Retina (tissue), 1 donor: Measurements from ENCODE around the gene PLEKHG5.
"Not testable (repeated sequence)": the region's sequence is repeated elsewhere in the genome, so short reads cannot be mapped to it uniquely, and the experiment has no call there.

Experiments used
- DNase-seq: peaks from one replicate; pipeline ENCODE4 v3.0.0-alpha.2; 2016

Gene PLEKHG5

DNA sequence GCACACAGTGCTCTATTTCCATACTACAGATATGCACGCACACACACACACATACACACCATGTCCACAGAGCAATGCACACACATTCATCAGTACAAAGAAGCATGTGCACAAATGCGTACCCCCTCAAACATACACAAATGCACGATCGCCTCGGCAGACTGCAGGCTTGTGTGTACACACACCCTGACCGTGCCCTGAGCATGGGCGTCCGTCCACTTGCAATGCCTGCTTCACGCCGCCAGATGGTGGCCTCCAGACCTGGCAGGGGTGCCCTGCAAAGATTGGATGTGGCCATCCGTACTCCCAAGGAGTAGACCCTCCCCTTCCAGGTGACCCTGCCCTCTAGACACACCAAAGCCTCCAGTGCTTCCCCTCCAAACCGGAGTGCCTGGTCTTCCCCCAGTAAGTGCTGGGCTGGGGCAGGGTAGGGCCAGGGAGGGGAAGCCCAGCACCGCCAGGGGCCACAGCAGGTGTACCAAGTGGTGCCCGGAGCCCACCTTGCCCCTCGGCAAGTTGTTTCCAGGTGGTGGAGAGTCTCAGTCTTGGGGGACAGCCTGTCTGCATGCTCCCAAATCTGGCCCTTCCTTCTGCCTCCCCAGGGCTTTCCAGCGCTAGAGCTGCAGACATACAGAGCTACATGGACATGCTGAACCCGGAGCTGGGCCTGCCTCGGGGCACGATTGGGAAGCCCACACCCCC is 46.3 kb downstream of the PLEKHG5 start:
- DNase-seq: peak; percentile 53

DNA sequence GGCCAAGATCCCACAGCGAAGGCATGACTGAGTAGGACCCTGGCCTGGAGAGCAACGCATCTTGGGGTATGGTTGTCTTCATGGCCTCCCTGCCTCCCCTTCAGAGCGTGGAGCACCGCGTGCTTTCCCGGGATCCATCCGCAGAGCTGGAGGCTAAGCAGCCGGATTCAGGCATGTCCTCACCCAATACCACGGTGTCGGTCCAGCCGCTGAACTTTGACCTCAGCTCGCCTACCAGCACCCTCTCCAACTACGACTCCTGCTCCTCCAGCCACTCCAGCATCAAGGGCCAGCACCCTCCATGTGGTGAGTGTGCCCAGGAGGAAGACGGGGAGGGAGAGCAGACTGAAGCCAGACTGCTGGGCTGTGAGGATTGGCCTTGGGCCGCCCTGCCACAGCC is 47.1 kb downstream of the PLEKHG5 start:
- DNase-seq: no peak

DNA sequence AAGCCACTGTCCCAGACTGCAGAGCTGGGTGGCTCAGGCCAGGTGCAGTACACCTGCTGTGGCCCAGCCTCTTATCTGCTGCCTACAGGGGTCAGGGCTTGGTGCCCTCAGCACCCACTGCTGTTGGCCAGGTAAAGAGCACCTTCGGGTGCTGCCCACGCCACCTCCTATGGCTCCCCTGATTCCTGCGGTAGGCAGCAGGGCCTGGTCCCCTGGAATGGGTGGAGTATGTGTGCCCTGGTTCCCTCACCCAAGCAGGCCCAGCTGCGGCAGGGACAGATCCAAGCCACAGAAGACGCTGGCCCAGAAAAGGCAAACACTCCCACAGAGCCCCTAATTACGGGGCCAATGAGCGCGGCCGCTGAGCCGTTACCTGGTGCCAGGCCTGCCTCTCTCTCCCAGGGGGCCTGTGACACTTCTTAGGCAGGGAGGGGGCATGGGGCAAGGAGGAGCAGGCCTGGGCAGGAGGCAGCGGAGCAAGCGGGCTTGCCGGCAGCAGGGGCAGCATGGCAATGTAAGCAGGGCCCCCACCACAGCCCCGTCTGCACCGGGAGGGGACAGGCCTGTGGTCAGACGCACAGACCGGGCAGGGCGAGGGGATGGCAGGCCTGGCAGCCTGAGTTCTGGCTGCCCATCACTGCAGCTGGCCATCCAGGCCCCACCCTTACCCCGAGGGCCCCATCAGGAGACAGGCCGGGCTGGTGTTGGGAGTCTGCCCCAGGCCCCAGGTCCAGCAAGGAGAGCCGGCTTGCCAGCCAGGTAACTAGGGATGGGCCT is 47.9 kb downstream of the PLEKHG5 start:
- no peak for DNase-seq

DNA sequence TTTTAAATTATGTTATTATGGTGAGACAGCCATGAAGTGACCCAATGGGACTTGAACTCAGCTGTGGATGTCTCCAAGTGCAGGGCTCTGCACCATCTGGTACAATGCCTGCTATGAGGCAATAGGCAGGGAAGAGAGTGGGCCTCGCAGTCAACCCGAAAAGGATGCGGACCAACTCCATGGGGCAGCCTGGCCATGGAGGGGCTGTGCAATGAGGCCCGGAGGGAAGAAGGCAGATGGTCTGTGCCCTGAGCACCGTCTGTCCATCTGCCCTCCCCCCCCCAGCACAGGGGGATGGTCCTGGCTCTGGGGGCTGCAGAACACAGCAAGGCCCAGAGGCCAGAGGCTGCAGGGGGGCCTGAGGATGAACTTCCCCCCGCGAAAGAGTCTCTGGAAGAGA is 49.9 kb downstream of the PLEKHG5 start:
- no peak for DNase-seq

DNA sequence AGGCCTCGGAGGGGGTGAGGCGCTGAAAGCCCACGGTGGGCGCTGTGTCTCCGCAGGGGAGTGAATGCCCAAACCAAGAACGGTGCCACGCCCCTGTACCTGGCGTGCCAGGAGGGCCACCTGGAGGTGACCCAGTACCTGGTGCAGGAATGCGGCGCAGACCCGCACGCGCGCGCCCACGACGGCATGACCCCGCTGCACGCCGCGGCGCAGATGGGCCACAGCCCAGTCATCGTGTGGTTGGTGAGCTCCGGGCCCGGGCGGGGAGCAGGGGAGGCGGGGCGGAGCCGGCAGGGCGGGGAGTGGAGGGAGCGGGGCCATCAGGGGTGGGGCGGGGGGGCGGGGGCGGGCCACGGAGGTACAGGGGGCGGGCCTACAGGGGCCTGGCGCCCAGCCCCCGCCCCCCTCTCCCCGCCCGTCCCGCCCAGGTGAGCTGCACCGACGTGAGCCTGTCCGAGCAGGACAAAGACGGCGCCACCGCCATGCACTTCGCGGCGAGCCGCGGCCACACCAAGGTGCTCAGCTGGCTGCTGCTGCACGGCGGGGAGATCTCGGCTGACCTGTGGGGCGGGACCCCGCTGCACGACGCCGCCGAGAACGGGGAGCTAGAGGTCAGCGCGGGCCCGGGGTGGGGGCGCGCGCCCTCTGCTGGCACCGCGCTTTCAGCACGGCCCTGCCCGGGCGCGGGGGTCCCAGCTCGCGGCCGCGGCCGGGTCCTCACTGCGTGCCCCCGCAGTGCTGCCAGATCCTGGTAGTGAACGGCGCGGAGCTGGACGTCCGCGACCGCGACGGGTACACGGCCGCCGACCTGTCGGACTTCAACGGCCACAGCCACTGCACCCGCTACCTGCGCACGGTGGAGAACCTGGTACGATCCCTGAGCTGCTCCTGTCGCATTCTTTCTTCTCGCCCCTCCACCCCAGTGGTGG is 51.0 kb downstream of the PLEKHG5 start:
- DNase-seq: peak; percentile 66

DNA sequence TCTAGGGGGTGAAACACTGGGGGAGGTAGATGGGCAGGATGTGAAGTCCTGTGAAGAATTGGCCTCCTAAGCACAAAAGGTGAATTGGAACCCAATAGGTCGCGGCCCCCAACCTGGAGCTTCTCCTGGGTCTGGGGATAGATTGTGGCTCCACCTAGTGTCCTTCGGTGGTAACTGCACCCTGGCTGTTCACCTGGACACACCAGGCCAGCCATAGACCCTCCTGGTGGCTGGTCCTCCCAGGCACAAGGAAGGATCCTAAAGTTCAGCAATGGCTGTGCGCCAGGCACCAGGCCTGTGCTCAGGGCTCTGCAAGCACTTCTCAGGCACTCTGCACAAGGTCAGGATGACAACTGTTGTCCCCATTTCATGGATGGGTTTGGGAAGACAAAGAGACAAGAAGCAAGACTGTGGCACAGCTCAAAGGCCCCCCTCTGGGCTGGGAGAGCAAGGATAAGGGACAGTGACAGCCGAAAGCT is 53.4 kb downstream of the PLEKHG5 start:
- peak; percentile 82 for DNase-seq

DNA sequence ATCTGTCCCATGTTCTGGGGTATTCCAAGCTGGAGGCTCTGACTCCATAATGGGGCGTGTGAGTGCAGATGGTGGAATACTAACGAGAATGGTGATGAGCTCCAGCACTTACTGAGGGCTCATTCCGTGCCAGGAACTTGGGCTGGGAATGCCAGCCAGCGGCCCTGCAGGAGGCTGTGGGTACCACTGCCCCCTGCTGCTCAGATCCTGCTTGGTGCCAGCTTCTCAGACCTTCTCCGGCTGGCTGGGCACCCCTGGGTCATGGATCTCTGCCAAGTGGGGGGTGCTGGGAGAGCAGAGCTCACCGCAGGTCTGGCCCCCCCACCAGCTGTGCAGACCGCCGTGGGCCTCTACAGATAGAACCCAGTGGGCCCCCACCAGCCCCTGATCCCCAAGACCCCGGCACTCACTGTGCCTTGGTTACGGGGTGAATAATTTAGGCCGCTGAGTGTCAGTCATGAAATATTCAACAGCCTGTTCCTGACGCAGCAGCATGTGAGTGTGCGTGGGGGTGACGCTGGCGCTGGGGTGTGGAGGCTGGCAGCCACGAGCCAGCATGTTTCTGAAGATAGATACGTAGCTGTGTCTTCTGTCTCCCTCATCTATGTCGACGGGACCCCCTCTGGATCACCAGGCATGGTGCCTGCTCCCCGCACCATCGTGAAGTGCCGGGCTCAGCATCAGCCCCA is 54.3 kb downstream of the PLEKHG5 start:
- peak; percentile 53 for DNase-seq

DNA sequence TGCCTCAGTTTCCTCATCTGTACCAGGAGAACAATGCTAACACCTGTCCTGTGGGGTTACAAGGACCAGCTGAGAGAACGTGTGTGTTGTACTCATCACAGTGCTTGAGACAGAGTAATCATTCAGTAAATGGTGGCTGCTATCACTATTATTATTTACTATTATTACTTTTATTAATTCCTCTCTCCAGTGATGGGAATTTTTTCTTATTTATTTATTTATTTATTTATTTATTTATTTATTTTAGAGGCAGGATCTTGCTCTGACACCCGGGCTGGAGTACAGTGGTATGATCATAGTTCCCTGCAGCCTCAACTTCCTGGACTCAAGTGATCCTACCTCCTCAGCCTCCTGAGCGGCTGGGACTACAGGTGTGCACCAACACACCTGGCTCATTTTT is 55.2 kb downstream of the PLEKHG5 start:
- DNase-seq: not testable (repeated sequence)

DNA sequence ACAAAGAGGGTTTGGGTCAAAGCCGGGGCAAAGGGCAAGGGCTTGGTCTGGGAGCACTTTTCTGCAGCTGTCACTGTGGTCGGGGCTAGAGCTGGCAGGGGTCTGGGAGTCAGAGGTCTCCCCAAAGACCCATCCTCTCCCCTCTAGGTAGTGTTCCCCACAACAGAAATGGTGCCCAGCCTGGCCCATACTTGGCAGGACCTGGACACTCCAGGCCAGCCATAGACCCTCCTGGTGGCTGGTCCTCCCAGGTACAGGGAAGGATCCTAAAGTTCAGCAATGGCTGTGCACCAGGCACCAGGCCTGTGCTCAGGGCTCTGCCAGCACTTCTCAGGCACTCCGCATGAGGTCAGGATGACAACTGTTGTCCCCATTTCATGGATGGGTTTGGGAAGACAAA is 55.9 kb downstream of the PLEKHG5 start:
- DNase-seq: peak; percentile 51

DNA sequence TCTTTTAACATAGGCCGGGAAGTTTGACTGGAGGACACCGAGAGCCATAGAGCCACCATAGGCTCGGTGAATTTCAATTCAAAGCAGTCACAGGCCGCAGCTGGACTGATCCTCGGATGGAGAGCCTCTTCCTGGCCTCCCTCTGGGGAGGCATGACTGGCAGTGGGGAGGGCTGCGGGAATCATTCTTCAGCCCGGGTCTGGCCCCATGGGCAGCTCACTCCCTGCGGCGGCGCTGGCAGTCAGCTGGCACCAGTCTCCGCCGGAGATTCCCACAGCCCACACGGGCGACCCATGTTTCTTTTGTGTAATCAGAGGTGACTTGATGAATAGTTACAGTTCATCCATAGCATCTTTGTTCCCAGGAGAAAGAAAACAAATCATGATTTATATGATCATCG is 56.3 kb downstream of the PLEKHG5 start:
- peak; percentile 61 for DNase-seq

DNA sequence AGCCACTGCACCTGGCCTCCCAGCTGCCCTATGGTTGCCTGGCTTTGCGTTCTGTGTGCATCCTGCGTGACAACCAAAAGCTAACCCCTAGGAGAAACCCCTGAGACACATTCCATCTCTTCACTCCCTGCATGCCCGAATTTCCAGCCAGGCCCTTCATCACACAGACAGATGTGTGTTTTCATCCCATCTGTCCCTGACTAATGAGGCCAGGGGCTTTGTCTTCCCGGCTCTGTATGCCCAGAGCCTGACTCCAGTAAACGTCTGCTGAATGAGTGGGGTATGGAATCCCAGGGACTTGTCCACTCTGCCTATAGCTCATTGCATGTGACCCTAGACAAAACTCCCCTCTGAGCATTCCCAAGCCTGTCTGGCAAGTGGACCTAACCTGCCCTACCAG is 57.3 kb downstream of the PLEKHG5 start:
- peak; percentile 49 for DNase-seq

DNA sequence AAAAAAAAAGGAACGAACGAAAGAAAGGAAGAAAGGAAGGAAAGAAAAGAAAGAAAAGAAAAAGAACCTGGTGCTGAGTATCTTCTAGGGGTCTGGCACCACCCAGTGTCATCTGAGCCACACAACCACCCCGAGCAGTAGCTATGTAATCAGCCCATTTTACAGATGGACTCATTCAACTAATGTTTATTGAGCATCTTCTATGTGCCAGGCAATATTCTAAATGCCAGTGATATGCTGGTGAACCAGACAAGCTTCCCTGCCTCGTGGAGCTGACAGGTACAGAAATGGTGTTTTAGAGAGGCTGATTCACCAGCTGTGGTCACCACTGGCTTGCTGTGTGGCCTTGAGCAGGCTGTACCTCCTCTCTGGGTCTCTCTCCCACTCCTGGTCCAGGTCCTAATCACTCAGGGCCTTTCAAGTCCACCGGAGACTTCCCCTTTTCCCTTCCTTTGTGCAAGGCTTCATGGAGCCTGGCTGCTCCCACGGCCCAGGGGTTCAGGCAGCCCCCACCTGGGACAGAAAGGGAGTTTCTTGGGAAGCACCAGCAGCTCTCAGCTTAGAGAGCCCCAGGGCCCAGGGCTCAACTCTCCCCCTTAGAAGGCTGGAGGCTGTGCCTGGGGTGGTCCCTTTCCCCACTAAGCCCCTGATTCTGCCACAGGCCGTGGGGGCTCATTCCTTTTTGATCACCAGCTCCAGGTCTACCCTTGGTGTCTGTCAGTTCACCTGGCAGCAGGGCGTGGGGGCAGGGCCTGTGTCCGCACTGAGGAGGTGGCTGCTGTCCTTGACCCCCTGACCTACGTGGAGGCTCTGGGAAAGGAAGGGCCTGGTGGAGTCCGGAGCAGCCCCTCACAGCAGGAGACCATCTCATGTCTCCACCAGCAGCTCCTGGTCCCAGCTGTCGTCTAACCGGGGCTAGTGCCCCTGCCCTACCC is 59.6 kb downstream of the PLEKHG5 start:
- DNase-seq: peak; percentile 28

DNA sequence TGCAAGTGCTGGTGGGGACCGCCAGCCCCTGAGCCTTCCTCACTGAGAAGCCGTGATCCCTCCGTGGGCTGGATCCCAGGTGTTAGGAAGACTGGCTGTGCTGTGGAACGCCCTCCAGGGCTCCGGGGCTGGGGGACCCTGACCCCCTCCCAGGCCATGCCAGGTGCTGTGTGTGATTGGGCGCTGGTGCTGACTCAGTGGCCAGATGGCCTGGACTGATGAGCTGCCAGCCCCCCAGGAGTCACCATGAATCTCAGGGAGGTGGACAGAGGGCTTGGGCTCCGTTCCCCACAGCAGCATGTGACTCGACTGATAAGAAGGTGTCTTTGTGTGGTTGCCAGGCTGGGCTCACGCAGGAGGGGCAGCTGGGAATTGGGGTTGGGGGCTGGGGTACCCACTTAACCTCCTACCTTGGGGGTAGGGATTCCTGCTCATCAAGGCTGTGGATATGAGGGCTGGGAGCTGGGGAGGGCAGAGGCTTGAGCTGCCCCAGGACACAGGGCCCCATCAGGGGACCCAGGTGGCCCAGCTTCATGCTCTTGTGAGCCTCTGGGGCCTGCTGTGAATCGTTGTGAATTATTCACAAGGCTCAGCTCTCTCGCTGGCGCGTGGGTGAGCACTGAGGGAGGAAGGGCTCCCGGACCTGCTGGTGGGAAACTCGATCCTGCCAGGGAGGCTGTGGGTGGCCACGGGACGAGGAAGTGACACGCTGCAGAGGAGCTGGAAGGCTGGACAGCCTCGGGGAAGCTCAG is 61.6 kb downstream of the PLEKHG5 start:
- DNase-seq: peak; percentile 51

DNA sequence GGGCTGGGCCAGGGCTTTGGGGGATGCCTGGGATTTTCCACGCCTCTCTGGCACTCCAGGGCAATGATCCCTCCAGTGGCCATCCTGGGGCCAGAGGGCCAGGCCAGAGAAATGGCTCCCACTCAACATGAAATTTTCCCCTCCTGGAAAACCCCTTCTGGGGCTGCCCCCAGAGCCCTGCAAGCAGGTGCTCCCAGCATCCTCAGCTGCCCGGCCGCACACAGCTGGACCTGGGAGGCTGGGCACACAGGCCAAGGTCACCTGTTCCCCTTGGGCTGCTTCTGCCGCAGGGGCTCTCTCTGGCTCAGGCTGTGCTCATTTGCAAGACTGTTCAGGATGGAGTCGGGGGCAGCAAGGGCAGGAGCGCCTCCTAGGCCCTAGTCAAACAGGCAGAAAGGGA is 63.0 kb downstream of the PLEKHG5 start:
- not testable (repeated sequence) for DNase-seq

DNA sequence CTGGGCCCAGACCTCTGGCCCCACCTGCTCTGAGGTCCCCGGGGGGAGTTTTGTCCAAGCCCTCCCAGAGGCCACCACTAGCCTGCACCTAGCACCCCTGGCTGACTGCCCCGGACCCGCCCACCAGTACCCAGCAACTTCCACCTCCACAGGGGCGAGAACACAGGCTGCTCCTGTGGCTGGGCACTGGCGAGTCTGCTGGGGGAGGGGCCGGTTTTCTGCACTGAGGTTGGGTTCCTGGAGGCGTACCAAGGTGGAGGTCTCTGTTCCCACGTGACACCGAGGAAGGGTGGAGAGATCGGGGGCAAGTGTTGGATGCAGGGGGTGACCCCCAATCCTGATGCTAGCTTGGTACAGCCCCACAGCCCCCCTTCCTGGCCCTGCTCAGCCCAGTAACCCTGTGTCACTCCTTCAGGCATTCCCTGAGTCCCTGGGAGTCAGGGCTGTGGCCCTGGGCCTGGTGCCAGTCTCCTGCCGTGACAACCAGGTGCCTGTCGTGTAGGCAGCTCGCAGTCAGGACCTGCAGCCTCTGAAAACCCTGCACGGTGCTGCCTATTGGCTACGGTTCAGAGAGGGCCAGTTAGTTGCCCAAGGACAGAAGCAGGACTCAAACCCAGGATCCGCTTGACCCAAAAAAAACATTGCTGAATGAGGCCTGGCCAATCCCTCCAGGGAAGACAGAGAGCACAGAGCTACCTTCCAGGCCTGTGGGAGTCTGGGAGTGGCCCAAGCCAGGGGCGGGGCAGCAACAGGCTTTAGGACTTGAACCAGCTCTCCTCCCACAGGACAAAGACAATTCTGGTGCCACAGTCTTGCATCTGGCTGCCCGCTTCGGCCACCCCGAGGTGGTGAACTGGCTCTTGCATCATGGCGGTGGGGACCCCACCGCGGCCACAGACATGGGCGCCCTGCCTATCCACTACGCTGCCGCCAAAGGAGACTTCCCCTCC is 63.8 kb downstream of the PLEKHG5 start:
- DNase-seq: no peak

DNA sequence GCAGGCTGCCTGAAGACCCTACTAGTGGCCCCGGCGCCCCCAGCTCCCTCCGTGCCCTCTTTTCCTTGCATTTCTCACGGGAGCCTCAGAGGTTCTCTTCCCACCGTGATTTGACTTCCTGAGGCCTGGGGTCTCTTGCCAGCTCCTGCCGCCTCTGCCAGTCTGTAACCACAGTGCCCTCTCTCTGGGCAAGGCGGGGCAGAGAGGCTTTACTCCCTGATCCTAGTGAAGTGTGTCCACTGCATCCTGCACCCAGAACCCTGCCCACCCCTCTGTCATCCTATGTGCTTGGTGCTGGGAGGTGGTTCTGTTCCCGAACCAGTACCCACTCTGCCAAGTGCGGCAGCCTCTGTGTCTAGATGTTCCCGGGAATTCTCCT is 64.5 kb downstream of the PLEKHG5 start:
- DNase-seq: no peak

DNA sequence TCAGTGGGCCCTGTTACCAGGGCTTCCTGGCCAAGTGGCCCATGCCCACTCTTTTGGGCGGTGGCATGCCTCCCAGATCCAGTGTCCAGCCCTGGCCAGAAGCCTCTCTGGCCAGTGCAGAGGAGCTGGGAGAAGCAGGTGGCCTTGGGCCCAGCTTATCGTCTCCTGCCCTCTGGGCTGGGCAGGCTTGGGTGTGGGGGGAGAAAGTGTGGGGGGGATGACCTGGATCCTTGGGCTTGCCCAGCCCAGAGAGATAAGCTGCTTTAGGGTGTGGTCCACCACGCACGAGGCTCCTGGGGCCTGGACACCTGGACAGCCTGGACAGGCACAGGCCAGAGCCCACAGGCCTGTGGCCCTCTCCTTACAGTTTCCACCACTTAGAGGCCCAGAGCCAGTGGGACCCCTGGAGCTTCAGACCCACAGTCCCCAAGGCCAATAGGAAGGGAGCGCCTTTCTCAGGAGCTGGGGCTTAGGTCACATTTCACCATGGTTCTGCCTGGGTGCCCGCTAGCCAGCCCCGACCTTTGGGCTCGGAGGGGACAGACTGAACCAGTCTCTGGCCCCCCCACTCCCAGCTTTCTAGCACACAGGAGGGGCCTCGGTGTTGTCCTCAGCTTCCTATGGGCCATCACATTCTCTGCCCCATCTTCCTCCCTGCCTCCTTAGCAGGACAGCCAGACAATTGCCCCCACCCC is 65.0 kb downstream of the PLEKHG5 start:
- no peak for DNase-seq

DNA sequence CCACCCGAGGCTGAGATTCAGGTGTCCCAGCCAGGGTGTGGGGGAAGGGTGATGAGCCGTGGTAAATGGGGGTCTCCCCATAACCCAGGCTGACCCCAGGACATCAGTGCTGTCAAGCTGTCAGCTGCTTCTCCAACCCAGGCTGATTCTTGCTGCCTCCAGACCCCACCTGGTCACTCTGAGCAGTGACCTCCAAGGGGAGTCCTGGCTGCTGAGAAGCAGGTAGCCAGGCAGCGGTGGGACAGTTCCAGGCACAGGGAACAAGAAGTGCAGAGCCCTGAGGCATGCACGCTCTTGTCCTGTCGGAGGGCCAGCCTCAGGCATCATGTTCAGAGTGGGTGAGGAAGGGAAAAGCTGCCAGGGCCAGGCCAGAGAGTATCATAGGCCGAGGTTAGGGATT is 65.8 kb downstream of the PLEKHG5 start:
- no peak for DNase-seq
